DOHH2 (cell line): ENCODE data around the gene C16orf92.

Experiments
- H3F3A ChIP-seq: fragments of 200-600 bp; sonication (generic), shearing (Covaris generic); 2 replicates; pipeline ENCODE4 v1.6.0; 2016; ENCODE audit warnings: antibody characterized with exemption, mild to moderate bottlenecking; ENCODE audit not compliant: control insufficient read depth, insufficient read depth
- H3K27ac ChIP-seq: fragments of 200-600 bp; sonication (generic); 2 replicates; pipeline ENCODE4 v1.5.1; 2014; ENCODE audit warnings: low read depth, mild to moderate bottlenecking, low read length, moderate library complexity
- H3K27me3 ChIP-seq: fragments of 200-600 bp; sonication (generic); 2 replicates; pipeline ENCODE4 v1.6.1; 2014; ENCODE audit warnings: mild to moderate bottlenecking, low read length, mixed read lengths; ENCODE audit not compliant: control insufficient read depth
- H3K36me3 ChIP-seq: fragments of 200-600 bp; sonication (generic); 2 replicates; pipeline ENCODE4 v1.6.1; 2014; ENCODE audit warnings: mild to moderate bottlenecking, low read length, moderate library complexity, mixed read lengths; ENCODE audit not compliant: control insufficient read depth
- H3K4me1 ChIP-seq: fragments of 200-600 bp; sonication (generic); 2 replicates; pipeline ENCODE4 v1.6.1; 2014; ENCODE audit warnings: mild to moderate bottlenecking, low read length, mixed read lengths; ENCODE audit not compliant: control insufficient read depth
- H3K4me2 ChIP-seq: fragments of 200-600 bp; sonication (generic); 2 replicates; pipeline ENCODE4 v1.6.0; 2014; ENCODE audit warnings: mild to moderate bottlenecking, low read length, moderate library complexity
- H3K4me3 ChIP-seq: fragments of 200-600 bp; sonication (generic); 2 replicates; pipeline ENCODE4 v1.5.1; 2014; ENCODE audit warnings: mild to moderate bottlenecking, low read length, mixed read lengths
- H3K79me2 ChIP-seq: fragments of 200-600 bp; sonication (generic); 2 replicates; pipeline ENCODE4 v1.6.1; 2014; ENCODE audit warnings: mild to moderate bottlenecking, low read length, mixed read lengths; ENCODE audit not compliant: control insufficient read depth
- H3K9me2 ChIP-seq: fragments of 200-600 bp; sonication (generic); replicated peaks from 2 replicates; pipeline ENCODE4 v1.6.1; 2014; ENCODE audit warnings: mild to moderate bottlenecking, low read length, mixed read lengths; ENCODE audit not compliant: control insufficient read depth
- H3K9me3 ChIP-seq: fragments of 200-600 bp; sonication (generic); 2 replicates; pipeline ENCODE4 v1.6.1; 2014; ENCODE audit warnings: antibody characterized with exemption, low read length, mixed read lengths; ENCODE audit not compliant: control insufficient read depth, insufficient read depth
- H4K20me1 ChIP-seq: fragments of 200-600 bp; sonication (generic); 2 replicates; pipeline ENCODE4 v1.6.0; 2014; ENCODE audit warnings: low read depth, mild to moderate bottlenecking, antibody characterized with exemption, low read length, moderate library complexity; ENCODE audit not compliant: control insufficient read depth, insufficient read depth
- EZH2phosphoT487 ChIP-seq: fragments of 200-600 bp; sonication (generic); IDR thresholded peaks from 2 replicates; pipeline ENCODE4 v1.6.1; 2017; ENCODE audit warnings: borderline replicate concordance, mild to moderate bottlenecking, antibody characterized with exemption, low read length, moderate library complexity, mixed read lengths
- TF ChIP-seq, protein P1 (sequence below): fragments of 200-600 bp; sonication (generic); IDR thresholded peaks from one replicate; pipeline ENCODE4 v1.5.1; 2014; ENCODE audit warnings: antibody characterized with exemption, mild to moderate bottlenecking, low read depth, low read length; ENCODE audit not compliant: poor library complexity, severe bottlenecking

The C16orf92 gene

DNA sequence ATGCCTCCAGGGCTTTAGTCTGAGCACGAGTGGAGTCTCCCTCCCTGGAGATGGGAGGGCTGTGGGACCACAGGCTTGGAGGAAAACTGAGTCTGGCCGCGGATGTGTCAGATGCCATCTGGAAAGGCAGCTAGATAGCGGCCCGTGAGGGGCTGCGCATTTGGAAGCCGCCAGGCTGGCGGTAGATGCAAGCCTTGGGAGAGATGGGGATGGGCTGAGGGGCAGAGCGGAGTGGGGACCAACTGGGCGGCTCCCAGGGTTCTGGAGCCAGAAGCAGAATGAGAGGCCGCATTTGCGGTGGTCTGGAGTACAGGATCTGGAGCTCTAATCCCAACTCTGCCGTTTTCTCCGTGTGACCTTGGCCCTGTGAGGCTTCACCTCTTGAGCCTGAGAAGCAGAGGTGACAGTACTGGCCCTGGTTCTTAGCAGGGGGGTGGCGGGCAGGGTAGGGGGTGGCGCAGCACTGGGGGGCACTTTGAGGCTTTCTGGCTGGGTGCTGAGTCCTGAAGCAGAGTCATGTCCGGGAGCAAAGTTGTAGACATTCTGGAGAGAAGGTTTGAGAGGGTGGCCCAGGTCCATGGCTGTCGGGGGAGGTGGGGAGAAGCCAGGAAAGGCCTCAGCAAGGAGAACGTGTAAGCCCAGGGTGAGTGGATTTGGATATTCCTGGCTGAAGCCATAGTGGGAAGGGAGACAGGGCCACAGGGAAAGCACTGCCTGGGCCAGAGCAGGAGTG lies 20.2 kb upstream of the C16orf92 start:
- peaks cover 54% of the 10 kb centered on the region for H3K36me3 ChIP-seq
- no peaks in the 10 kb centered on the region for H3F3A ChIP-seq
- peaks cover under 1% of the 10 kb centered on the region; the same call in 1 of the 2 replicates for H3K4me1 ChIP-seq
- TF ChIP-seq, protein P1, sequence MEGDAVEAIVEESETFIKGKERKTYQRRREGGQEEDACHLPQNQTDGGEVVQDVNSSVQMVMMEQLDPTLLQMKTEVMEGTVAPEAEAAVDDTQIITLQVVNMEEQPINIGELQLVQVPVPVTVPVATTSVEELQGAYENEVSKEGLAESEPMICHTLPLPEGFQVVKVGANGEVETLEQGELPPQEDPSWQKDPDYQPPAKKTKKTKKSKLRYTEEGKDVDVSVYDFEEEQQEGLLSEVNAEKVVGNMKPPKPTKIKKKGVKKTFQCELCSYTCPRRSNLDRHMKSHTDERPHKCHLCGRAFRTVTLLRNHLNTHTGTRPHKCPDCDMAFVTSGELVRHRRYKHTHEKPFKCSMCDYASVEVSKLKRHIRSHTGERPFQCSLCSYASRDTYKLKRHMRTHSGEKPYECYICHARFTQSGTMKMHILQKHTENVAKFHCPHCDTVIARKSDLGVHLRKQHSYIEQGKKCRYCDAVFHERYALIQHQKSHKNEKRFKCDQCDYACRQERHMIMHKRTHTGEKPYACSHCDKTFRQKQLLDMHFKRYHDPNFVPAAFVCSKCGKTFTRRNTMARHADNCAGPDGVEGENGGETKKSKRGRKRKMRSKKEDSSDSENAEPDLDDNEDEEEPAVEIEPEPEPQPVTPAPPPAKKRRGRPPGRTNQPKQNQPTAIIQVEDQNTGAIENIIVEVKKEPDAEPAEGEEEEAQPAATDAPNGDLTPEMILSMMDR = no peak
- TF ChIP-seq EZH2phosphoT487 = no peak
- H3K4me2 ChIP-seq = no peak overlapping the region
- no peak overlapping the region for H3K27ac ChIP-seq
- no peaks in the 10 kb centered on the region for H3K27me3 ChIP-seq
- no peaks in the 10 kb centered on the region for H4K20me1 ChIP-seq
- H3K79me2 ChIP-seq = peaks cover 5% of the 10 kb centered on the region
- no peak overlapping the region for H3K4me3 ChIP-seq
- no peaks in the 10 kb centered on the region for H3K9me2 ChIP-seq
- no peaks in the 10 kb centered on the region for H3K9me3 ChIP-seq

- Histone ChIP-seq H3K4me2 (no peak overlapping the region), H3K4me3 (no peak overlapping the region), H3K36me3 (peaks cover 46% of the 10 kb centered on the region), H3K4me1 (no peaks in the 10 kb centered on the region), H3K27ac (no peak overlapping the region), H3K9me2 (no peaks in the 10 kb centered on the region), H4K20me1 (no peaks in the 10 kb centered on the region), H3K27me3 (no peaks in the 10 kb centered on the region), H3F3A (no peaks in the 10 kb centered on the region), H3K9me3 (no peaks in the 10 kb centered on the region), H3K79me2 (no peaks in the 10 kb centered on the region; the same call in 1 of the 2 replicates)
- no peak for TF ChIP-seq EZH2phosphoT487
- TF ChIP-seq, protein P1 = no peak
These were observed 19.2 kb upstream of the C16orf92 start for GRCh38 chr16:30003670-30004423.

GRCh38 chr16:30004424-30004776 lies 18.6 kb upstream of the C16orf92 start:
- no peaks in the 10 kb centered on the region for H4K20me1 ChIP-seq
- H3K36me3 ChIP-seq = peaks cover 40% of the 10 kb centered on the region
- H3K4me3 ChIP-seq = no peak overlapping the region
- no peak overlapping the region for H3K27ac ChIP-seq
- TF ChIP-seq, protein P1 = no peak
- no peak for TF ChIP-seq EZH2phosphoT487
- H3K27me3 ChIP-seq = peaks cover 4% of the 10 kb centered on the region; the same call in 1 of the 2 replicates
- H3K4me2 ChIP-seq = no peak overlapping the region
- no peaks in the 10 kb centered on the region for H3K9me2 ChIP-seq
- H3K79me2 ChIP-seq = no peaks in the 10 kb centered on the region
- no peaks in the 10 kb centered on the region for H3F3A ChIP-seq
- H3K9me3 ChIP-seq = no peaks in the 10 kb centered on the region
- H3K4me1 ChIP-seq = no peaks in the 10 kb centered on the region
